GM10248 (cell line): ENCODE measurements around the gene HDAC9.

Experiments
- CTCF ChIA-PET: fragments of 300-600 bp; sonication (Branson Sonifier 250); formaldehyde crosslinking; extraction: SDS; loops from one replicate; lab custom pipeline; 2021; ENCODE audit warnings: antibody characterized with exemption; lab: Yijun Ruan, JAX
- POLR2A ChIA-PET: fragments of 350-650 bp; sonication (Branson Sonifier 250); formaldehyde crosslinking; extraction: SDS; loops from one replicate; lab custom pipeline; 2020; ENCODE audit warnings: antibody characterized with exemption; lab: Yijun Ruan, JAX
- DNase-seq: peaks from one replicate; pipeline ENCODE4 v3.0.0; 2012; ENCODE audit errors: extremely low spot score
- TF ChIP-seq, protein P1 (sequence below): IDR thresholded peaks from 2 replicates; pipeline ENCODE4 v1.5.1; 2012; ENCODE audit warnings: mild to moderate bottlenecking, low read depth; ENCODE audit errors: extremely low read depth, missing control alignments, control extremely low read depth

The HDAC9 gene

DNA sequence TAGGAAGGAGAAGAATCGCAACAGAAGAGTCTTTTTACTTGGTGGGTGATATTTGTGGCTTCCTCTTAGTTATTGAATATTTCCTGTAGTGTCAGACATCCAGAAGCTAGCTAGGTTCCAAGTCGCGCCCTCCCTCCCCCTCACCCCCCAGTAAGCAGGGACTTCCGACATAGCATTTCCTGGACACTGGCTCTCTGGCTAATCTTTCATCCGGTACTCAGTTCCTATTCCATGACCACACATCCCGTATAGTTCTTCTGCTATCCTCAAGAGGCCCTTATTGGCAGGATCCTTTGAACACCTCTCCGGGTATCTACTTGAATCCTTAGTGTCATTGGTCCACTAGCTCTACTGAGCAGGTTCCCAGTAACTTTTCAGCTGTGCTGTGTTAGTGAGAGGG, 167.8 kb downstream of the HDAC9 start:
- no peak for DNase-seq
- TF ChIP-seq, protein P1, sequence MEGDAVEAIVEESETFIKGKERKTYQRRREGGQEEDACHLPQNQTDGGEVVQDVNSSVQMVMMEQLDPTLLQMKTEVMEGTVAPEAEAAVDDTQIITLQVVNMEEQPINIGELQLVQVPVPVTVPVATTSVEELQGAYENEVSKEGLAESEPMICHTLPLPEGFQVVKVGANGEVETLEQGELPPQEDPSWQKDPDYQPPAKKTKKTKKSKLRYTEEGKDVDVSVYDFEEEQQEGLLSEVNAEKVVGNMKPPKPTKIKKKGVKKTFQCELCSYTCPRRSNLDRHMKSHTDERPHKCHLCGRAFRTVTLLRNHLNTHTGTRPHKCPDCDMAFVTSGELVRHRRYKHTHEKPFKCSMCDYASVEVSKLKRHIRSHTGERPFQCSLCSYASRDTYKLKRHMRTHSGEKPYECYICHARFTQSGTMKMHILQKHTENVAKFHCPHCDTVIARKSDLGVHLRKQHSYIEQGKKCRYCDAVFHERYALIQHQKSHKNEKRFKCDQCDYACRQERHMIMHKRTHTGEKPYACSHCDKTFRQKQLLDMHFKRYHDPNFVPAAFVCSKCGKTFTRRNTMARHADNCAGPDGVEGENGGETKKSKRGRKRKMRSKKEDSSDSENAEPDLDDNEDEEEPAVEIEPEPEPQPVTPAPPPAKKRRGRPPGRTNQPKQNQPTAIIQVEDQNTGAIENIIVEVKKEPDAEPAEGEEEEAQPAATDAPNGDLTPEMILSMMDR = no peak
- CTCF ChIA-PET = interaction anchor here (1.3 to 3.2 kb wide), 6 partner anchors 11 to 311 kb away, joined by 4 to 28 read pairs (median 9); no protein-coding TSS in a partner anchor
- POLR2A ChIA-PET = no interaction called here

DNA sequence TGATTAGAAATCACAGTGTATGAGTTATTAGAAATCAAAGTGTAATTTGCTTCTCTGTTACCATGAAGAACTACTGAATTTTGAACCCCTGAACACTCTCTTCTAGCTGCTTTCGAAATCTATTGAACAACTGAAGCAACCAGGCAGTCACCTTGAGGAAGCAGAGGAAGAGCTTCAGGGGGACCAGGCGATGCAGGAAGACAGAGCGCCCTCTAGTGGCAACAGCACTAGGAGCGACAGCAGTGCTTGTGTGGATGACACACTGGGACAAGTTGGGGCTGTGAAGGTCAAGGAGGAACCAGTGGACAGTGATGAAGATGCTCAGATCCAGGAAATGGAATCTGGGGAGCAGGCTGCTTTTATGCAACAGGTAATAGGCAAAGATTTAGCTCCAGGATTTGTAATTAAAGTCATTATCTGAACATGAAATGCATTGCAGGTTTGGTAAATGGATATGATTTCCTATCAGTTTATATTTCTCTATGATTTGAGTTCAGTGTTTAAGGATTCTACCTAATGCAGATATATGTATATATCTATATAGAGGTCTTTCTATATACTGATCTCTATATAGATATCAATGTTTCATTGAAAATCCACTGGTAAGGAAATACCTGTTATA, 170.7 kb downstream of the HDAC9 start:
- TF ChIP-seq, protein P1 = peak; percentile 96
- ChIA-PET CTCF (interaction anchor here (0.6 to 3.2 kb wide), 43 partner anchors 9 to 983 kb away, joined by 3 to 42 read pairs (median 4); no protein-coding TSS in a partner anchor), POLR2A (no interaction called here)
- peak; percentile 48 for DNase-seq

DNA sequence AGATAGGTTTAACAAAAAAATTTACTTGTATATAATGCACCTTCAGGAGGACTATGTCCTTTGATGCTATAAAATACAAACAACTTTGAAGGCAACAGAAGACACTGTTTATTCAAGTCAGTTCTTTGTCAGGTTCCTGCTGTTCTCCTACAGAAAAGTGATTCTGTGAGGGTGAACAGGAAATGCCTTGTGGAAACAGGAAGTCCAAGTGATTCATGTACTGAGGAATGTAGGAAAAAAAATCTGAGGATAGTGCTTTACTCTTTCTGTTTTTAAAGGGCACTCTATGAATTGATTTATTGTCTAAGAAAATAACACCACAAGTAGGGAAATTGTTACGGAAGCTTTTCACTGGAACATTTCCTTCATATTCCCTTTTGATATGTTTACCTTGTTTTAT, 171.9 kb downstream of the HDAC9 start:
- no peak for DNase-seq
- TF ChIP-seq, protein P1 = no peak
- ChIA-PET POLR2A (no interaction called here), CTCF (interaction anchor here (0.9 to 2.1 kb wide), 5 partner anchors 11 to 315 kb away, joined by 3 to 12 read pairs (median 4); no protein-coding TSS in a partner anchor)

- ChIA-PET POLR2A (no interaction called here), CTCF (interaction anchor here (0.6 to 1.6 kb wide), 3 partner anchors 10 to 319 kb away, joined by 3 to 9 read pairs (median 4); no protein-coding TSS in a partner anchor)
- DNase-seq = no peak
- TF ChIP-seq, protein P1 = no peak
Observed at GRCh38 chr7:18671176-18671575, 175.6 kb downstream of the HDAC9 start.

DNA sequence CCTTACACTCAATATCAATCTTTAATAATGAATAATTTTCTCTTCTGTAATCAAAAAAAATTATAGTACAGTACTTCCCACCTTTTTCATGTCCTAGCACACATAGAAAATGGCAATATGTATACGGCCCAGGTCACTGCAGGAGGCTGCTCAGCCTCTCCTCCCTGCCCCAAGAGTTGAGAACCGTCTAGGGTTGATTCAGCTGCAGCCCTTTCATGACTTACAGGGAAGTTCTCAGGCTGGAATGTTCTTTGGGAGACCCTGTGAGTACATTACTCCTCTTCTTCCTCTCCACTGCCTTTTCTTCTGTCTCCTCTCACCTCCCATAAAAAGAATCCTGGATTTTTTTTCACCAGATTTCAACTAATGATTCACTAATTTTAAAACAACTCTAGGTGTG, 180.0 kb downstream of the HDAC9 start:
- CTCF ChIA-PET = interaction anchor here (0.9 to 3.1 kb wide), 5 partner anchors 9 to 319 kb away, joined by 3 to 21 read pairs (median 5); no protein-coding TSS in a partner anchor
- DNase-seq = no peak
- TF ChIP-seq, protein P1 = no peak

GRCh38 chr7:18679261-18679660, 183.7 kb downstream of the HDAC9 start:
- CTCF ChIA-PET = interaction anchor here (2.4 kb wide), 1 partner anchor 13 kb away, joined by 9 read pairs; no protein-coding TSS in a partner anchor

More for the DNA sequence above, 180.0 kb downstream of the HDAC9 start:
- POLR2A ChIA-PET = no interaction called here

More at GRCh38 chr7:18679261-18679660, 183.7 kb downstream of the HDAC9 start:
- POLR2A ChIA-PET = no interaction called here
- TF ChIP-seq, protein P1 = no peak
- no peak for DNase-seq
